GM12801 (cell line): Measurements from ENCODE around the gene TNFRSF12A.

Experiments used
- TF ChIP-seq, protein P1 (sequence below): IDR thresholded peaks from one replicate; pipeline ENCODE4 v1.5.1; 2011; ENCODE audit warnings: control low read depth; ENCODE audit not compliant: insufficient read length; ENCODE audit errors: extremely low read depth

Gene TNFRSF12A

DNA sequence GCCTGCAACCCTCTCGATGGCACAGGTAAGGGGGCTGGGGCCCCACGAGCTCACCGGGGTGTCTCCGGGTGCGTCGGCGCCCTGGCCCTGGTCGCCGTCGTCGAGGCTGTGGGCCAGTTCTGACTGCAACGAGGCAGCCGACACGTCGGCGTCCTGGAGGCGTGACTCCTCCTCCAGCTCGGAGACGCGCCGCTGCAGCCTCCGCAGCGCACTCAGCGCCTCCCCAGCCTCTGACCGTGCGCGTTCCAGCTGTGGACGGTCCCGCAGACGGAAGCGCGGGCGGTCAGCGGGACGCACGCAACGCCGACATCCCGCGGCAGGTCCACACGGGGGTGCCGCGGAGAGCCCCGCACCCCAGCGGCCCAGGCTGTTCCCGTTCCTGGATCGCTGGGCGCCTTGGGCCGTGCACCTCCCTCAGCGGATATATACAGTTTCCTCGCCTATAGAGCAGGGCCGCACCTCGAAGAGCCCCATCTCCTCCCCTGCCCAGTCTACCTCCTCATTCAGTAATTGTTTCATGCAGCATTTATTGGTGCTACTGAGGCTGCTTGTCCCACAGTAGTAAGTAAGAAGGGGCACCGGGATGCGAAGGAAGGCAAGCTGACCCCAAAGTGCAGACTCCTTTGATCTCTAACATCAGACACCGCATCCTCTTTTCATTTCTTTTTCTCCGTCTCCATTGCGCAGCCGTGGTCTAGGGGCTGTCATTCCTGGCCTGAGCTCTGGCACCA, 9.5 kb downstream of the TNFRSF12A start:
- TF ChIP-seq, protein P1, sequence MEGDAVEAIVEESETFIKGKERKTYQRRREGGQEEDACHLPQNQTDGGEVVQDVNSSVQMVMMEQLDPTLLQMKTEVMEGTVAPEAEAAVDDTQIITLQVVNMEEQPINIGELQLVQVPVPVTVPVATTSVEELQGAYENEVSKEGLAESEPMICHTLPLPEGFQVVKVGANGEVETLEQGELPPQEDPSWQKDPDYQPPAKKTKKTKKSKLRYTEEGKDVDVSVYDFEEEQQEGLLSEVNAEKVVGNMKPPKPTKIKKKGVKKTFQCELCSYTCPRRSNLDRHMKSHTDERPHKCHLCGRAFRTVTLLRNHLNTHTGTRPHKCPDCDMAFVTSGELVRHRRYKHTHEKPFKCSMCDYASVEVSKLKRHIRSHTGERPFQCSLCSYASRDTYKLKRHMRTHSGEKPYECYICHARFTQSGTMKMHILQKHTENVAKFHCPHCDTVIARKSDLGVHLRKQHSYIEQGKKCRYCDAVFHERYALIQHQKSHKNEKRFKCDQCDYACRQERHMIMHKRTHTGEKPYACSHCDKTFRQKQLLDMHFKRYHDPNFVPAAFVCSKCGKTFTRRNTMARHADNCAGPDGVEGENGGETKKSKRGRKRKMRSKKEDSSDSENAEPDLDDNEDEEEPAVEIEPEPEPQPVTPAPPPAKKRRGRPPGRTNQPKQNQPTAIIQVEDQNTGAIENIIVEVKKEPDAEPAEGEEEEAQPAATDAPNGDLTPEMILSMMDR, result no peak

DNA sequence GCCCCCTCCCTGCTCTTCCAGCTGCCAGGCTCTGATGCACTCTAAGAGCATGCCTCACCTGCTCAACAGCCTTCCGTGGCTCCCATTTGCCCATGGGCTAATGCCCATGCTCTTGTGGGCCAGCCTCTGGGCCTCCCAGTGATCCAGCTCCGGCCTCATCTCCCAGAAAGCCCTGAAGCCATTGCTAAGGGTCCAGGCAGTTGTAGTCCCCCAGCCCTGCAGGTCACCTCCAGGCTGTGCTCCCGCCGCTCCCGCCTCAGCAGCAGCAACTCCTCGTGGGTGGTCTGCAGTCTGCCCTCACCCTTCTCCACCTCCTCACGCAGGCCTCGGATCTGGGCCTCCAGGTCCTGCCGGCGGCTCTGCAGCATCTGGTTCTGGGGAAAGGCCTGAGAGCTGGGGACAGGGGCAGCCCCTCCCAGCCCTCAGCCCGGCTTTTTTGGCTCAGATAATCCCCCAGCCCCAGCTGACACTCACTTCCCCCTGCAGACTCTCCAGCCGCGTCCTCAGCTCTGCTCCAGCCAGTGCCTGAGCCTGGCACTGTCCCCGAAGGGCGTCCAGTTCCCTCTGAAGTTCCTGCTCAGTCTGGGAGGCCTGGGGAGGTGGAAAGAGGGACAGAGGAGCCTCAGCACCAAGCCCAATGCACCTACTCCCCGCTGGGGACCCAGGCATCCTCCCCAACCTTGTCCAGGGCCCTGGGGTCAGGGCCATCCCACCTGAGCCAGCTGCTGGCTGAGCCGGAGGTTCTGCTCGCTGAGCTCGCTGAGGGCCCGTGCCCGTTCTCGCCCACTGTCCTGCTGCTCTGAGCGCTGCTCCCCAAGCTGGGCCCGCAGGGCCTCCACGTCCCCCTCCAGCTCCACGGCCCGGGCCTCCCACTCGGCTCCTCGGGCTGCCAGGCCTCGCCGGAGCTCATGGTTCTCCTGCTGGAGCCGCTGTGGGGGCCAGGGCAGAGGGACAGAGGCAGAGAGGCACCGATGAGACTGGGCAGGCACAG, 10.3 kb downstream of the TNFRSF12A start:
- TF ChIP-seq, protein P1, result no peak

DNA sequence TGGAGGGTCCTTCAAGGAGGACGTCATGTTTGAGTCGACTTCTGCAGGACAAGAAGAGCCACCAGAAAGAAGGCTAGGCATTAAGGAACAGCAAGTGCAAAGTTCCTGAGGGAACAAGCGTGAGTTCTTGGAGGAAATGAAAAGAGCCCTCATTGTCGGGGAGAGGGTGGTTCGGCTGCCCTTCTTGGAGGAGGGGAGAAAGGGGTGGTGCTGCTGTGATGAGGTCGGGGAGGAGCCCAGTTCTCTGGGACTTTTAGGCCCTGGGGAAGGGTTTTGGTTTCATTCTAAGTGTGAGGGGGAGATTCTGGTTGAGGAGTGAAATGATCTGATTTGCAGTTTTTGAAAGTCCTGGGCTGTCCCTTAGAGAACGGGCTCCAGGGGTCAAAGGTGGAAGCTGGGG, 12.5 kb downstream of the TNFRSF12A start:
- TF ChIP-seq, protein P1, result no peak

DNA sequence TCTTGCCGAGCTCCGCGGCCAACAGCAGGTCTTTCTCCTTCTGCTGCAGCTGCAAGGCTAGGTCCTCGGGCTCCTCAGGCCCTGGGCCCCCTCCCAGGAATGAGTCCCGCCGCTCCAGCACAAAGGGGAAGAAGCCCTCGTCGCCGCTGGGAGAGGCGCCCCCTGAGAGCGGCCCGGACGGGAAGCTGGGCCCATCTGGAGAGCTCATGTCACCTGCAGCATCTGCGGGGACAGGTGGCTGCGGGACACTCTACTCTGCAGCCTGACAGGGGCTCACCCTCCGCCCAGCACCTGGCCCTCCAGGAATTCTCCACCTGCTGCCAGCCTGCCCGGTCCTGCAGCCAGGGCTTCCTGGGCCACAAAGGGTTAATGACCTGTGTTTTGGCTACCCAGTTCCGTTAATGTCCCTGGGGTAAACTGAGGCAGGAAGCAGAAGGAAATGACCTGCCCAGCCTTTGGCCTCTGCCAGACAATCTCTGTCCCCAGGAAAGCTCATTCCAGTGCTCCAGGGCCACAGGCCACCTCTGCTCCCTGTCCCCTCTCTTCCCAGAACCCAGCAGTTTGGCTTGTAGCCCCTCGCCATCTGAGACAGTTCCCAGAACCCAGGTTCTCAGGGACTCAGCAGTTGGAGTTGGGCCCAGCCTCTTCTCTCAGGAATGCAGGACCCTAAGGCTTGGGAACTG, 15.3 kb downstream of the TNFRSF12A start:
- TF ChIP-seq, protein P1, result no peak

DNA sequence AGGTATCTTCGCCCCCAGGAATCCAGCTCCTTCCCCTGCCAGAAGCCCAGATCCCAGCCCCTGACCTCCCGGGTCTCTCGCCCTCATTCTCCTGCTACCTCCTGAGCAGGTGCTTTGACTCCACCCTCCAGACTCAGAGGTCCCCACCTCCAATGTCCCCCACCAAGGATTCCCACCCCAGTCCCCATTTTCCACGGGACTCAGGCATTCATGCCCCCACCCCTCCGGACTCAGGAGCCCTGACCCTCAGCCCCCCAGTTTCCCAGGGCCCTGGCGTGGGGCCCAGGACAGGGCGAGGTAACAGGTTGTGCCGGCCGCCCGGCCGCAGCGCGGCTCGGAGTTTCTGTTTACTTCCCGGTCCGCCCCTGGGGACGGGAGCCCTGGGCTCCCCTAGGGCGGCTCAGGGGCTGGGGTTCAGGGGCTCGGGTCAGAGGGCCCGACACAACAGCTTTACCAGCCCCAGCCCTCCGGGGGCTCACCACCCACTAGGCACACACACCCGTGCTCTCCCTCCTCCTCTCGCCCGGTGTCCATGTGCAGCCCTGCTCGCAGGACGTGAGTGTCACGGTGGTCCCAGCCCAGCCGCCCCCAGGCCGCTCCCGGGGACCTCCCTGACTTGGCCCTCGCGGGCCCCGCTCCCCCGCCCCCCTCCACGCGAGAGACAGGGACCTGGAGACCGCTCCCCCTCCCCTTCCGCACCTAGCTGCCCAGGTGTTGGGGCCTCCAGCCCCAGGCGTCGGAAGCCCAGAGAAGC, 16.0 kb downstream of the TNFRSF12A start:
- TF ChIP-seq, protein P1, result no peak

DNA sequence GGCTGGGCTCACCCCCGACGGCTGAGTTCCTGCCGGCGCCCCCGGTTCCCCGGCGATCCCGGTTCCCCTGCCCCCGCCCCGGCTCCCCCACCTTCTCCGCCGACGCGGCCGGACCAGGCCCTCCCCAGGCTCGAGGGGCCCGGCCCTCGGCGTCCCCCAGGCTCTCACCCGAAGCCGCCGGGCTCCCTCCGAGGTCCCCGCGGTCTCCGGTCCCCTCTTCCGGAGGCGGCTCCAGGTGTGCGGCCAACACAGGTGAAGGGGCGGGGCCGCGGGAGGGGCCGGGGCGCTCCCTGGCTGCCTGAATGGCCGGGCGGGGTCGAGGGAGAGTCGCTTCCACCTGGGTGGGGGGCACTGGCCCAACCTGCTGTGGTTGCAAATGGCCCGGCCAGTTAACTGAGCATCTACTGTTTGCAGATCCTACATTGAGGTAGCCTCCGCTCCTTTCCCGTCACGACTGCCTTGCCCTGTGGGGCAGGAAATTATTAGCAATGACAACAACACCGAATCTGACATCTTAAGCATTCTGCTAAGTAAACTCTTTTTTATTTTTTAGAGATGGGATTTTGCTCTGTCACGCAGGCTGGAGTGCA, 16.7 kb downstream of the TNFRSF12A start, which contains the start of gene BICDL2:
Gene BICDL2, minus strand, starts transcription at position 219 of the 590 bp plus-strand sequence. CDS start 1,448 bp downstream, outside the sequence.
- TF ChIP-seq, protein P1, result no peak
